Mesothelial cell of epicardium (in vitro differentiated cells): ENCODE measurements around the gene OR4F6. TPM values are rescaled to one million over a fixed set of nuclear protein-coding genes. Genes with fewer than 3 reads are reported as not detected.
"Not testable (repeated sequence)": the region's sequence is repeated elsewhere in the genome, so short reads cannot be mapped to it uniquely, and the experiment has no call there.

Experiments used
- DNase-seq, 2 experiments: peaks; one replicate each; pipeline ENCODE4 v3.0.0; 2021; ENCODE audit warnings: low spot score in 2 of 2; ENCODE audit not compliant: unreplicated experiment in 2 of 2
- H3K27ac Mint-ChIP-seq: 2 replicates; pipeline ENCODE4 v1.8.0; 2021; ENCODE audit warnings: mixed read lengths
- H3K27me3 Mint-ChIP-seq: 2 replicates; pipeline ENCODE4 v1.8.0; 2021; ENCODE audit warnings: low read depth, mixed read lengths
- H3K36me3 Mint-ChIP-seq: 2 replicates; pipeline ENCODE4 v1.8.0; 2021; ENCODE audit warnings: mixed read lengths
- H3K4me1 Mint-ChIP-seq: 2 replicates; pipeline ENCODE4 v1.8.0; 2021; ENCODE audit warnings: mixed read lengths
- H3K4me3 Mint-ChIP-seq: 2 replicates; pipeline ENCODE4 v1.8.0; 2021; ENCODE audit warnings: mild to moderate bottlenecking, moderate library complexity, mixed read lengths
- H3K9me3 Mint-ChIP-seq: 2 replicates; pipeline ENCODE4 v1.8.0; 2021; ENCODE audit warnings: mixed read lengths
- CTCF ChIP-seq: fragments of 200-600 bp; sonication (generic); IDR thresholded peaks from one replicate; pipeline ENCODE4 v1.5.0; 2021; ENCODE audit warnings: antibody characterized with exemption; ENCODE audit not compliant: unreplicated experiment
- total RNA-seq: library from RNA; stranded (reverse); gene quantifications from 3 replicates; pipeline ENCODE4 v1.2.1, GENCODE V29; 2021

OR4F6 gene
- total RNA-seq, 1 donor from 2014 or later = not detected

DNA sequence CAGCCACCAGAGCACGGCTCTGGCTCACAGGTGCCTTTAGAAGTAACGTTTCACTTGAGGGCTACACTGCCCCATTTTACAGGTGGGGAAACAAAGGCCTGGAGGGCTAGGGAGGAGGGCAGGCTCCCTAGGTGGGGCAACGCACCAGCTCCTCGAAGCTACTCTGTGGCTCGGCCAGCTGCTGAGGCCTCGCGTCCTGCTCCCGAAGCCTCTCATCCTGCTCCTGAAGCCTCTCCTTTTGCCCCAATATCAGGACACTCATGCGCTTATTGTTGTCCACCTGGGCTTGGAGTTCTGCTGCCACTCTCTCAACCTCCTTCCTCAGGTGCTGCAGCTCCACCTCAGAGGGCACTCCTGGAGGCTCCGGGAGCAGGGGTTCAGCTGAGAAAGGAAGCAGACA is 28.2 kb upstream of the OR4F6 start:
- Mint-ChIP-seq H3K36me3 (no peaks in the 10 kb centered on the region), H3K27ac (no peak overlapping the region), H3K4me1 (no peaks in the 10 kb centered on the region), H3K9me3 (no peaks in the 10 kb centered on the region), H3K4me3 (no peak overlapping the region), H3K27me3 (peaks cover 52% of the 10 kb centered on the region)
- TF ChIP-seq CTCF = no peak
- DNase-seq = no peak

DNA sequence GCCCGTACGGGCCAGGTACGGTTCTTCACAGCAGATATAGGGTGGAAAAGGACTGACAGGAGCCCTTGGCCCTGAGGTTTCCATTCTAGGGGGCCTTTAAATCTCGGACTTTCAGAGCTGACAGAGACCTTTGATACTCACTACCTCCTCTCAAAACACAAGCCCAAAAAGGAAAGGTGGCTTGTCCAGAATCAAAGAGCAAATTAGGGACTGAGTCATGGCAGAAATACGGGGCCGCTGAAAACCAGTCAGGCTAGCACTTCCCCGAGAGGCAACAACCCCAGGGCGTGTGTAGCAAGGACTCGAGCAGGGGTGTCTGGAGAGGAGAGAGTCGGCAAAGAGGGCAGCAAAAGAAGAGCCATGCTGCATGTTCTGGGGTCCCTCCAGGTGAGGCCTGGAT is 24.7 kb upstream of the OR4F6 start:
- not testable (repeated sequence) for H3K9me3 Mint-ChIP-seq, H3K4me3 Mint-ChIP-seq, H3K4me1 Mint-ChIP-seq, DNase-seq, H3K27ac Mint-ChIP-seq, H3K36me3 Mint-ChIP-seq
- H3K27me3 Mint-ChIP-seq = peaks cover 50% of the 10 kb centered on the region

DNA sequence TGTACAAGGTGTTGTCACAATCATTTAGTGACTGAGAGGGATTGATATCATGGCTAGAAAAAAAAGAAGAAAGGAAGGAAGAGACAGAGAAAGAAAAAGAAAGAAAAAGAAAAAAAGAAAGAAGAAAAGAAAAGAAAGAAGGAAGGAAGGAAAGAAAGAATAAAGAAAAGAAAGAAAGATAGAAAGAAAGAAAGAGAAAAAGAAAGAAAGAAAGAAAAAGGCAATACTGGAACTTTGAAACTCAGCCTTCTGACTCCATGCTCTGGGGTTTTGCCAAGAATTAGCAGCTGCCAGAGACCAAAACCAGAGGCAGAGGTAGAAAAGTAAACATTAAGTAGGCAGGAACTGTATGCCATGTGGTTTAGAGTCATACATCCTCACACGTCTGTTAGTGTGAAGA is 23.1 kb upstream of the OR4F6 start:
- DNase-seq, H3K9me3 Mint-ChIP-seq, H3K4me3 Mint-ChIP-seq, H3K4me1 Mint-ChIP-seq, H3K27ac Mint-ChIP-seq, H3K36me3 Mint-ChIP-seq: not testable (repeated sequence)
- H3K27me3 Mint-ChIP-seq = peaks cover 59% of the 10 kb centered on the region

DNA sequence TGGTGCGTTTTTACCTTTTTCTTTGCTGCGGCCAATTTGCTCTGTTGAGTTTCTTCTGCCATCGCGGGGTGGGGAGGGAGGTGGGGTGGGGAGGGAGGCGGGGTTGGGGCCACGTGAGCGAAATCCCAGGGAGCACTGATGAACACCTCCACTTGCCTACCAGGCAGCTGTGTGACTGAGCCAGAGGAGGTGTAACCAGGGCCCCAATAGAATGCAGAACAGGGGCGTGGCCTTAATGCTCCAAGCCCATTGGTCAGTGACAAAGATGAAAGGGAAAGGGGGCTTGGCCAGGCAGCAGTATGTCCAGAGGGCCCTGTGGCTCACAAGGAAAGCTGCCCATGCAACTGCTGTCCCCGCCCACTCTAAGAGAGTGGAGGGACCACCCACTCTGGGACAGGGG is 21.4 kb upstream of the OR4F6 start:
- no peaks in the 10 kb centered on the region for H3K9me3 Mint-ChIP-seq
- no peak overlapping the region for H3K27ac Mint-ChIP-seq
- no peak for TF ChIP-seq CTCF
- H3K4me1 Mint-ChIP-seq = no peaks in the 10 kb centered on the region
- peaks cover 48% of the 10 kb centered on the region for H3K27me3 Mint-ChIP-seq
- no peak overlapping the region for H3K4me3 Mint-ChIP-seq
- no peaks in the 10 kb centered on the region for H3K36me3 Mint-ChIP-seq
- DNase-seq = no peak

GRCh38 chr15:101784644-101785043 is 18.7 kb upstream of the OR4F6 start:
- no peaks in the 10 kb centered on the region for H3K4me1 Mint-ChIP-seq
- DNase-seq = no peak
- H3K36me3 Mint-ChIP-seq = no peaks in the 10 kb centered on the region
- no peaks in the 10 kb centered on the region for H3K9me3 Mint-ChIP-seq
- no peak overlapping the region for H3K4me3 Mint-ChIP-seq
- peaks cover 23% of the 10 kb centered on the region for H3K27me3 Mint-ChIP-seq
- H3K27ac Mint-ChIP-seq = no peak overlapping the region
- no peak for TF ChIP-seq CTCF

- H3K4me1 Mint-ChIP-seq, H3K4me3 Mint-ChIP-seq, H3K36me3 Mint-ChIP-seq, H3K9me3 Mint-ChIP-seq, H3K27ac Mint-ChIP-seq, DNase-seq: not testable (repeated sequence)
- H3K27me3 Mint-ChIP-seq = peaks cover 18% of the 10 kb centered on the region
Observed at GRCh38 chr15:101786422-101786821, 16.9 kb upstream of the OR4F6 start.

DNA sequence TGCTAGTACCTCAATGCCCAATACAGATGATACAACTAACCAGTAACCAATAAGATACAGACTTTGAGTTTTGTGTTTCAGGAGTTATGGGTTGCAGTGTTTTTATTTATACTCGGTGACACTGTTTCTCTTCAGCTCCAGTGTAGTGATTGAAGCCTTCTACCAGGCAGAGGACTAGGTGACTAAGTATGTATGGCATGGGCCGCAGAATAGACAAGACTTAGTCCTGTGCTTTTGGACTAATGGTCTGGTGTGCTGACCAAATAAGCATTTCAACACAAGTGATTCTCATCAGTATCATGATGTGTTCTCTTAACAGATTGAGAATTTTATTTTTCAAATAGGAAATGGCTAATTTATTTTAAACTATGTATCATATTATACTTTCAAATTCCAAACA is 15.3 kb upstream of the OR4F6 start:
- not testable (repeated sequence) for H3K27ac Mint-ChIP-seq, H3K4me1 Mint-ChIP-seq

GRCh38 chr15:101788503-101789269 is 14.6 kb upstream of the OR4F6 start:
- H3K9me3 Mint-ChIP-seq, H3K36me3 Mint-ChIP-seq, H3K4me1 Mint-ChIP-seq, DNase-seq, H3K4me3 Mint-ChIP-seq, H3K27ac Mint-ChIP-seq: not testable (repeated sequence)
- peaks cover 23% of the 10 kb centered on the region for H3K27me3 Mint-ChIP-seq

More for the DNA sequence above, 15.3 kb upstream of the OR4F6 start:
- peaks cover 25% of the 10 kb centered on the region for H3K27me3 Mint-ChIP-seq
- H3K4me3 Mint-ChIP-seq, DNase-seq, H3K9me3 Mint-ChIP-seq, H3K36me3 Mint-ChIP-seq: not testable (repeated sequence)

- H3K27ac Mint-ChIP-seq, H3K4me3 Mint-ChIP-seq, H3K9me3 Mint-ChIP-seq, DNase-seq, H3K4me1 Mint-ChIP-seq, H3K36me3 Mint-ChIP-seq: not testable (repeated sequence)
- peaks cover 16% of the 10 kb centered on the region for H3K27me3 Mint-ChIP-seq
Observed at GRCh38 chr15:101790748-101791147, 12.6 kb upstream of the OR4F6 start.

DNA sequence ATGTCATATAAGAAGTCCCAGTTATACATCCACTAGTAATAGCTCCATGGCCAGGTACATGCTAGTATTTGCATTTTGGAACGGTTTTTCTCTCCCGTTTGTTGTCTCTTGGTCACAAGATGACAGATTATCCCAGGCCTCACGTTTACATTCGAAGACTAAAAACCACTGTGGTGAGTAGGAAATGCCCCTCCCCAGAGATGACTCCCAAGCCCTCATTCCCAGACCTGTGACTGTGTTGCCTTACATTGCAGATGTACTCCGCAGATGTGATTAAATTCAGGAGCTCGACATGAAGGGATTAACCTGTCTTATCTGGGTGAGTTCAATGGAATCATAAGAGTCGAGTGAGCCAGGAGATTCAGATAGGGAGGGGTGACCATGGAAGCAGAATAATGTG is 9.3 kb upstream of the OR4F6 start:
- not testable (repeated sequence) for H3K4me3 Mint-ChIP-seq, H3K36me3 Mint-ChIP-seq, H3K27ac Mint-ChIP-seq, H3K4me1 Mint-ChIP-seq, DNase-seq, H3K9me3 Mint-ChIP-seq
- H3K27me3 Mint-ChIP-seq = peaks cover 36% of the 10 kb centered on the region
